Measurements from ENCODE around the gene PHAX. TPM values are rescaled to one million over a fixed set of nuclear protein-coding genes. Genes with fewer than 3 reads are reported as not detected.

PHAX gene
- total RNA-seq, 4 donors from 2014 or later: 31.0 to 82.7 (median 72.9) TPM

DNA sequence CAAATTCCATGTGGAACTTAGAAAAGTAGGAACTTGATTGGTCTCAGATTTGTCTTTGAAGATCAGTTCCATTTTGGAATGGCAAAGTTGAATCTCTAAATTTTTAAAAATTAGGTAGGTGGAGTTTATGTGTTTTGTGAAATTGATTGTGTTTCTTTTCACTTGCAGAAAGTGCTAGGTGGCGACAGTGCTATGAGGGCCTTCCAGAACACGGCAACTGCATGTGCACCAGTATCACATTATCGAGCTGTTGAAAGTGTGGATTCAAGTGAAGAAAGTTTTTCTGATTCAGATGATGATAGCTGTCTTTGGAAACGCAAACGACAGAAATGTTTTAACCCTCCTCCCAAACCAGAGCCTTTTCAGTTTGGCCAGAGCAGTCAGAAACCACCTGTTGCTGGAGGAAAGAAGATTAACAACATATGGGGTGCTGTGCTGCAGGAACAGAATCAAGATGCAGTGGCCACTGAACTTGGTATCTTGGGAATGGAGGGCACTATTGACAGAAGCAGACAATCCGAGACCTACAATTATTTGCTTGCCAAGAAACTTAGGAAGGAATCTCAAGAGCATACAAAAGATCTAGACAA lies 2.8 kb downstream of the PHAX start:
- no peaks in the 10 kb centered on the region for H3K9me3 ChIP-seq
- H3K4me1 ChIP-seq: peaks cover 10 to 13% of the 10 kb centered on the region in 2 donors
- no peak for DNase-seq
- no peak overlapping the region for H3K4me3 ChIP-seq
- H3K27me3 ChIP-seq: no peaks in the 10 kb centered on the region
- no peak for TF ChIP-seq POLR2A (IDR thresholded peaks at IDR 0.05)
- TF ChIP-seq, protein P1, sequence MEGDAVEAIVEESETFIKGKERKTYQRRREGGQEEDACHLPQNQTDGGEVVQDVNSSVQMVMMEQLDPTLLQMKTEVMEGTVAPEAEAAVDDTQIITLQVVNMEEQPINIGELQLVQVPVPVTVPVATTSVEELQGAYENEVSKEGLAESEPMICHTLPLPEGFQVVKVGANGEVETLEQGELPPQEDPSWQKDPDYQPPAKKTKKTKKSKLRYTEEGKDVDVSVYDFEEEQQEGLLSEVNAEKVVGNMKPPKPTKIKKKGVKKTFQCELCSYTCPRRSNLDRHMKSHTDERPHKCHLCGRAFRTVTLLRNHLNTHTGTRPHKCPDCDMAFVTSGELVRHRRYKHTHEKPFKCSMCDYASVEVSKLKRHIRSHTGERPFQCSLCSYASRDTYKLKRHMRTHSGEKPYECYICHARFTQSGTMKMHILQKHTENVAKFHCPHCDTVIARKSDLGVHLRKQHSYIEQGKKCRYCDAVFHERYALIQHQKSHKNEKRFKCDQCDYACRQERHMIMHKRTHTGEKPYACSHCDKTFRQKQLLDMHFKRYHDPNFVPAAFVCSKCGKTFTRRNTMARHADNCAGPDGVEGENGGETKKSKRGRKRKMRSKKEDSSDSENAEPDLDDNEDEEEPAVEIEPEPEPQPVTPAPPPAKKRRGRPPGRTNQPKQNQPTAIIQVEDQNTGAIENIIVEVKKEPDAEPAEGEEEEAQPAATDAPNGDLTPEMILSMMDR (IDR thresholded peaks at IDR 0.05): no peak
- intact Hi-C loops (cut with DNase I; ENCODE audit: low total_unique reads): no loop called here
- no peaks in the 10 kb centered on the region for H3K36me3 ChIP-seq
- no peak overlapping the region for H3K27ac ChIP-seq

DNA sequence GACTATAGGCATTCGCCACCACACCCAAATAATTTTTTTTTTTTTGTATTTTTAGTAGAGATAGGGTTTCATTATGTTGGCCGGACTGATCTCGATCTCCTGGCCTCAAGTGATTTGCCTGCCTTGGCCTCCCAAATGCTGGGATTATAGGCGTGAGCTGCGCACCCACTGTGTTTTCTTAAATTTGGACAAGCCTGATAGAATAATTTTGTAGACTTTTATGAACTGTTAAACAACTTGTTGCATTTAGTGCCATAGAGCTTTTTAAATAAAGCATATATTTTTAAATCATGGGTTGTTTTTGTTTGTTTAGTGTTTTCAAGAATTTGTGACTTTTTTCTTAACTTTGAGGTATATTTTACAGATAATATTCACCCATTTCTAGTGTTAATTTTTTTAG lies 4.8 kb downstream of the PHAX start:
- Histone ChIP-seq H3K4me1 (peaks cover 10 to 13% of the 10 kb centered on the region in 2 donors), H3K9me3 (no peaks in the 10 kb centered on the region), H3K36me3 (no peaks in the 10 kb centered on the region), H3K27me3 (no peaks in the 10 kb centered on the region), H3K27ac (no peak overlapping the region), H3K4me3 (no peak overlapping the region)
- TF ChIP-seq, protein P1 (IDR thresholded peaks at IDR 0.05): no peak
- TF ChIP-seq POLR2A (IDR thresholded peaks at IDR 0.05): no peak
- DNase-seq: no peak
- intact Hi-C loops (cut with DNase I; ENCODE audit: low total_unique reads): no loop called here

DNA sequence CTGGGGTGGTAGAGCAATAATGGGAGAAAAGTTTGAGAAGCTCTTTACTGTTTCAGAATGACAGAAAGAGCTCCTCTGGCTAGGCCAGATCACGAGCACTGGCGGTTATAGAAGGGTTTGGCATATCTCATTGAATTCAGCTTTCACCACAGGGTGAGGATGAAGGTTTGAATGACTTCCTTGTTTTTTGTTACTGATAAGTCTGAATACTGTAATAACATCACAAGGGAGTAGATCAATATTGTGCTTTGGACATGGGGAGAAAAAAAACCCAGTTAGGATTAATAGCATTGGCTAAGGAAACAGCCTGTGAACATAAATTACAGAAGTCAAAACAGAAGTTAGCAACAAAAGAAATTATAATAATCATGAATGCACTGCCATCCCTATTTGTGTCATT lies 9.4 kb downstream of the PHAX start:
- Histone ChIP-seq H3K4me3 (no peak overlapping the region), H3K9me3 (no peaks in the 10 kb centered on the region), H3K27ac (no peak overlapping the region), H3K36me3 (no peaks in the 10 kb centered on the region), H3K27me3 (no peaks in the 10 kb centered on the region), H3K4me1 (peaks cover 1 to 7% of the 10 kb centered on the region in 2 donors)
- TF ChIP-seq, protein P1 (IDR thresholded peaks at IDR 0.05): no peak
- DNase-seq: no peak
- intact Hi-C loops (cut with DNase I; ENCODE audit: low total_unique reads): no loop called here

DNA sequence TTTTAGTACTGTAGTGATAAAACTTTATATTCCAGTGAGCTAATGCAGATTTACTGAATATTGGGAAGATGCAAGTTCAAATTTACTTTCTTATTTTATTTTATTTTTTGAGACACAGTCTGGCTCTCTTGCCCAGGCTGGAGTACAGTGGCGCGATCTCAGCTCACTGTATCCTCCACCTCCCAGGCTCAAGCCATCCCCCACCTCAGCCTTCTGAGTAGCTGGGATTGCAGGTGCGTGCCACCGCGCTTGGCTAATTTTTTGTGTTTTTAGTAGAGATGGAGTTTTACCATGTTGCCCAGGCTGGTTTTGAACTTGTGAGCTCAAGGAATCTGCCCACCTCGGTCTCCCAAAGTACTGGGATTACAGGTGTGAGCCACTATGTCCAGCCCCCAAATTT lies 9.9 kb downstream of the PHAX start:
- intact Hi-C loops (cut with DNase I; ENCODE audit: low total_unique reads): no loop called here
- Histone ChIP-seq H3K4me3 (no peak overlapping the region), H3K4me1 (peaks cover 0 to 3% of the 10 kb centered on the region in 2 donors), H3K27ac (no peak overlapping the region), H3K27me3 (no peaks in the 10 kb centered on the region), H3K36me3 (no peaks in the 10 kb centered on the region), H3K9me3 (no peaks in the 10 kb centered on the region)
- DNase-seq: no peak
- TF ChIP-seq POLR2A (IDR thresholded peaks at IDR 0.05): no peak
- TF ChIP-seq, protein P1 (IDR thresholded peaks at IDR 0.05): no peak

DNA sequence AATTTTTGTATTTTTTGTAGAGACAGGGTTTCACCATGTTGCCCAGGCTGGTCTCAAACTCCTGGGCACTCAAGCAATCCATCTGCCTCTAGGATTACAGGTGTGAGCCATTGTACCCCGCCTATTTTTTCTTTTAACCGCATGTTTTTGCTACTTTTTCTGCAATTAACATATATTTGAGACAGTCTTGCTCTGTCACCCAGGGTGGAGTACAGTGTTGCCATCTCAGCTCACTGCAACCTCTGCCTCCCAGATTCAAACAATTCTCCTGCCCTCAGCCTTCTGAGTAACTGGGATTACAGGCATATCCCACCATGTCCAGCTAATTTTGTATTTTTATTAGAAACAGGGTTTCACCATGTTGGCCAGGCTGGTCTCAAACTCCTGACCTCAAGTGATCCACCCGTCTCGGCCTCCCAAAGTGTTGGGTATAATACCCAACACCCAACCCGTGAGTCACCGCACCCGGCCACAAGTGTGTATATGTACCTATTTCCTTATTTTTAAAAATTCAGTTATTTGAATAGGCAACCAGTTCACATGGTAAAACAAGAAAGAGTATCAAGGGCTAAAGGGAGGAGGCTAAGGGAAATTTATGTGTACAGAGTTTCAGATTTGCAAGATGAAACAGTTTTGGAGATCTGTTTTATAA lies 13.3 kb downstream of the PHAX start:
- no peaks in the 10 kb centered on the region for H3K9me3 ChIP-seq
- H3K27me3 ChIP-seq: no peaks in the 10 kb centered on the region
- intact Hi-C loops (cut with DNase I; ENCODE audit: low total_unique reads): no loop called here
- no peak overlapping the region for H3K27ac ChIP-seq
- no peak for TF ChIP-seq POLR2A (IDR thresholded peaks at IDR 0.05)
- TF ChIP-seq, protein P1 (IDR thresholded peaks at IDR 0.05): no peak
- no peaks in the 10 kb centered on the region for H3K36me3 ChIP-seq
- H3K4me1 ChIP-seq: no peaks in the 10 kb centered on the region
- DNase-seq: no peak
- no peak overlapping the region for H3K4me3 ChIP-seq

Data from uterus (tissue), 4 donors.